B cell (primary cell): ENCODE results near the gene HSD11B2. TPM values are rescaled to one million over a fixed set of nuclear protein-coding genes. Genes with fewer than 3 reads are reported as not detected.

Source experiments
- ATAC-seq: fragments of 200-7000 bp; cut with Tn5 transposase; one replicate; pipeline ENCODE4 v1.10.0; 2021; ENCODE audit warnings: low read depth, mild to moderate bottlenecking, moderate number of reproducible peaks, moderate library complexity
- CTCF ChIA-PET: fragments of 350-600 bp; sonication (Branson Sonifier 250); formaldehyde crosslinking; loops from one replicate; lab custom pipeline; 2021; ENCODE audit warnings: antibody characterized with exemption, inconsistent platforms; lab: Charles Lee
- POLR2A ChIA-PET: fragments of 350-600 bp; sonication (Branson Sonifier 250); formaldehyde crosslinking; loops from one replicate; lab custom pipeline; 2021; ENCODE audit warnings: antibody characterized with exemption; lab: Charles Lee
- DNase-seq: peaks from one replicate; pipeline ENCODE4 v3.0.0; 2013
- H2AFZ ChIP-seq: 2 replicates; pipeline ENCODE4 v1.6.1; 2012; ENCODE audit warnings: mild to moderate bottlenecking, low read depth, low read length; ENCODE audit not compliant: insufficient read depth, poor library complexity, severe bottlenecking
- H3K27ac ChIP-seq, 2 donors: 1 replicate in 1 of 2; 2 replicates in 1 of 2; pipeline ENCODE4 v1.5.1; 2012 to 2013; ENCODE audit warnings: low read length in 2 of 2, mild to moderate bottlenecking in 2 of 2, moderate library complexity in 1 of 2
- H3K27me3 ChIP-seq, 4 experiments: fragments of 200-600 bp in 1 of 4; sonication (generic) in 1 of 4; replicated peaks in 1 of 4; 1 replicate in 2 of 4; 2 replicates in 2 of 4; pipeline versions ENCODE4 v1.6.1 to v1.7.0; 2013 to 2016; ENCODE audit warnings: low read length in 3 of 4, mild to moderate bottlenecking in 2 of 4, mixed read lengths in 1 of 4, moderate library complexity in 1 of 4; ENCODE audit not compliant: insufficient read depth in 4 of 4, control insufficient read depth in 3 of 4; ENCODE audit errors: control extremely low read depth in 1 of 4
- H3K36me3 ChIP-seq, 2 experiments: replicated peaks in 1 of 2; 1 replicate in 1 of 2; 2 replicates in 1 of 2; pipeline versions ENCODE4 v1.6.1 to v1.7.1; 2013; ENCODE audit warnings: low read length in 1 of 2; ENCODE audit not compliant: insufficient read depth in 2 of 2, control insufficient read depth in 1 of 2; ENCODE audit errors: control extremely low read depth in 1 of 2, extremely low read depth in 1 of 2
- H3K4me1 ChIP-seq, 2 donors: fragments of 200-600 bp in 1 of 2; sonication (generic) in 1 of 2; 1 replicate in 1 of 2; 2 replicates in 1 of 2; pipeline versions ENCODE4 v1.5.1 to v1.6.1; 2013 to 2017; ENCODE audit warnings: low read length in 2 of 2; ENCODE audit not compliant: control insufficient read depth in 2 of 2, insufficient read depth in 2 of 2
- H3K4me2 ChIP-seq: replicated peaks from 2 replicates; pipeline ENCODE3; 2012; ENCODE audit warnings: mild to moderate bottlenecking, low read depth, low read length; ENCODE audit not compliant: poor library complexity, severe bottlenecking
- H3K4me3 ChIP-seq, 5 experiments: fragments of 200-600 bp in 1 of 5; sonication (generic) in 1 of 5; 1 replicate in 3 of 5; 2 replicates in 2 of 5; pipeline versions ENCODE4 v1.5.1 to v1.7.0; 2011 to 2016; ENCODE audit warnings: low read length in 4 of 5, mild to moderate bottlenecking in 4 of 5, low read depth in 2 of 5, control low read depth in 1 of 5, moderate library complexity in 1 of 5; ENCODE audit not compliant: insufficient read depth in 1 of 5; ENCODE audit errors: control extremely low read depth in 1 of 5, extremely low read depth in 1 of 5
- H3K79me2 ChIP-seq: fragments of 200-600 bp; sonication (generic); one replicate; pipeline ENCODE4 v1.6.0; 2016; ENCODE audit warnings: low read length; ENCODE audit not compliant: control insufficient read depth, insufficient read depth
- H3K9ac ChIP-seq: fragments of 200-600 bp; sonication (generic); 2 replicates; pipeline ENCODE4 v1.6.1; 2017; ENCODE audit warnings: mild to moderate bottlenecking, low read length, moderate library complexity
- H3K9me3 ChIP-seq, 3 donors: one replicate each; pipeline versions ENCODE4 v1.6.1 to v1.7.1; 2013; ENCODE audit warnings: low read length in 2 of 3; ENCODE audit not compliant: control insufficient read depth in 2 of 3, insufficient read depth in 1 of 3; ENCODE audit errors: control extremely low read depth in 1 of 3
- H4K20me1 ChIP-seq: 2 replicates; pipeline ENCODE4 v1.6.0; 2012; ENCODE audit warnings: mild to moderate bottlenecking, low read length; ENCODE audit not compliant: insufficient read depth, control insufficient read depth, poor library complexity, severe bottlenecking
- H3K27ac Mint-ChIP-seq: one replicate; pipeline ENCODE4 v1.8.0; 2021; ENCODE audit warnings: mixed read lengths
- H3K27me3 Mint-ChIP-seq: one replicate; pipeline ENCODE4 v1.8.0; 2021; ENCODE audit warnings: mixed read lengths
- H3K4me1 Mint-ChIP-seq: one replicate; pipeline ENCODE4 v1.8.0; 2021; ENCODE audit warnings: mixed read lengths
- H3K4me3 Mint-ChIP-seq: one replicate; pipeline ENCODE4 v1.8.0; 2021; ENCODE audit warnings: mixed read lengths
- H3K9me3 Mint-ChIP-seq: one replicate; pipeline ENCODE4 v1.8.0; 2022; ENCODE audit warnings: mixed read lengths; ENCODE audit not compliant: insufficient read depth
- CTCF ChIP-seq: fragments of 200-600 bp; IDR thresholded peaks from one replicate; pipeline ENCODE4 v1.8.0; 2022; ENCODE audit warnings: antibody characterized with exemption, mild to moderate bottlenecking
- EZH2 ChIP-seq: IDR thresholded peaks from 2 replicates; pipeline ENCODE4 v1.6.1; 2012; ENCODE audit warnings: borderline replicate concordance, low read depth, mild to moderate bottlenecking, moderate library complexity, low read length; ENCODE audit not compliant: insufficient read depth, poor library complexity, severe bottlenecking
- WGBS: methylation state at CpG from one replicate; pipeline ENCODE4 v1.1.5; 2013; ENCODE audit warnings: missing lambda C conversion rate; ENCODE audit not compliant: insufficient coverage; 5-methylcytosine and 5-hydroxymethylcytosine counted together
- intact Hi-C: fragments of 100-400 bp; cut with micrococcal nuclease; formaldehyde crosslinking; loops from one replicate; pipeline ENCODE4 v1.10.0; 2022
- polyA plus RNA-seq: library from polyadenylated mRNA; depleted of rRNA; stranded (reverse); fragments of >200 nt; gene quantifications from 2 replicates; pipeline ENCODE4 v1.2.3, GENCODE V29; 2012
- total RNA-seq, 2 donors: library from RNA; stranded (reverse); fragments of 120-200 nt in 1 of 2; gene quantifications; 1 replicate in 1 of 2; 2 replicates in 1 of 2; pipeline versions ENCODE4 v1.2.3 to v1.2.4, GENCODE V29; 2013 to 2022

The HSD11B2 gene
- total and polyA plus RNA-seq, 2 donors (not counting 1 experiment from before 2014, with no cell fraction given), result 0.09 TPM; not detected in 1

- 91% methylated on average over 8 of the region's 12 CpGs for WGBS
- Histone ChIP-seq H3K9ac (no peak overlapping the region), H2AFZ (no peak overlapping the region), H3K4me3 (no peak overlapping the region), H3K4me2 (peak overlapping the region; percentile 95), H3K36me3 (peaks cover 0 to 22% of the 10 kb centered on the region in 2 experiments), H3K4me1 (peaks cover 54 to 67% of the 10 kb centered on the region in 2 donors), H3K27me3 (no peaks in the 10 kb centered on the region), H3K27ac (peak overlapping the region in 1 of 2 donors; percentile 56), H4K20me1 (peaks cover 18% of the 10 kb centered on the region), H3K79me2 (peaks cover 70% of the 10 kb centered on the region), H3K9me3 (peaks cover 0 to 3% (median 0%) of the 10 kb centered on the region in 3 donors)
- DNase-seq (no peak), ATAC-seq (no peak)
- intact Hi-C loops, result loop anchor here (10.0 kb wide), 1 partner anchor 321 kb away; the partner anchor contains the start of genes RANBP10 and TSNAXIP1
- Mint-ChIP-seq H3K4me1 (peaks cover 64% of the 10 kb centered on the region), H3K9me3 (no peaks in the 10 kb centered on the region), H3K4me3 (peak overlapping the region; percentile 44), H3K27ac (peak overlapping the region; percentile 70), H3K27me3 (no peaks in the 10 kb centered on the region)
- ChIA-PET POLR2A (interaction anchor here (0.7 kb wide), 1 partner anchor 30 kb away, joined by 3 read pairs; no protein-coding TSS in a partner anchor), CTCF (interaction anchor here (1.2 to 23.6 kb wide), 4 partner anchors 10 to 161 kb away, joined by 3 to 817 read pairs (median 66); partner anchors contain the start of gene CARMIL2)
- TF ChIP-seq EZH2 (no peak), CTCF (no peak)
Observed at GRCh38 chr16:67483731-67484525, 53.0 kb downstream of the HSD11B2 start.
